ENCODE measurements around the gene MORN5.

- TF ChIP-seq EHMT2 (IDR thresholded peaks at IDR 0.05; ENCODE audit: low read depth) (no peak), TP53 (CRISPR knock-in tag; IDR thresholded peaks at IDR 0.05) (no peak), NR3C1 (IDR thresholded peaks at IDR 0.05) (no peak)
- TF ChIP-seq, protein P1, sequence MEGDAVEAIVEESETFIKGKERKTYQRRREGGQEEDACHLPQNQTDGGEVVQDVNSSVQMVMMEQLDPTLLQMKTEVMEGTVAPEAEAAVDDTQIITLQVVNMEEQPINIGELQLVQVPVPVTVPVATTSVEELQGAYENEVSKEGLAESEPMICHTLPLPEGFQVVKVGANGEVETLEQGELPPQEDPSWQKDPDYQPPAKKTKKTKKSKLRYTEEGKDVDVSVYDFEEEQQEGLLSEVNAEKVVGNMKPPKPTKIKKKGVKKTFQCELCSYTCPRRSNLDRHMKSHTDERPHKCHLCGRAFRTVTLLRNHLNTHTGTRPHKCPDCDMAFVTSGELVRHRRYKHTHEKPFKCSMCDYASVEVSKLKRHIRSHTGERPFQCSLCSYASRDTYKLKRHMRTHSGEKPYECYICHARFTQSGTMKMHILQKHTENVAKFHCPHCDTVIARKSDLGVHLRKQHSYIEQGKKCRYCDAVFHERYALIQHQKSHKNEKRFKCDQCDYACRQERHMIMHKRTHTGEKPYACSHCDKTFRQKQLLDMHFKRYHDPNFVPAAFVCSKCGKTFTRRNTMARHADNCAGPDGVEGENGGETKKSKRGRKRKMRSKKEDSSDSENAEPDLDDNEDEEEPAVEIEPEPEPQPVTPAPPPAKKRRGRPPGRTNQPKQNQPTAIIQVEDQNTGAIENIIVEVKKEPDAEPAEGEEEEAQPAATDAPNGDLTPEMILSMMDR (IDR thresholded peaks at IDR 0.05) = no peak
Measured at GRCh38 chr9:122207096-122207495, 47.4 kb downstream of the MORN5 start.
